ENCODE data around the gene GIMAP7. TPM values are rescaled to one million over a fixed set of nuclear protein-coding genes. Genes with fewer than 3 reads are reported as not detected.

Gene GIMAP7
- total RNA-seq, 1 donor from 2014 or later = not detected

DNA sequence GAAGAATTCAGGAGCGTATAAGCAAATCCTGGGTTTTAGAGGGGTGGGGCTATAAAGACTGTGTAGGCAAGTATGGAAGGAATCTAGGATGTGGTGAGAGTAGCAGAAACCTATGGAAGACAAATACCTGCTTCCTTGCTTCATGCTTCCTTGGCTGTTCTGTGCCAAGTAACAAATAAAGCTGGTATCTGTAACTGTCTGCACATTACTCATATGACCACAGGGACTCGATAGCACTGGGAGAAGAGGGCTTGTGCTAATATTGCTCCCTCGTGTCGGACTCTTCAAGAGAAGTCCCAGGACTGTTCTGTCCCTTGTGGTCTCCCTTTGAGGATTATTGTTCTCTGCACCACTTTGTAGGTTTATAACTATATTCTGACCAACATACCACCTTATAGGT lies 11.5 kb upstream of the GIMAP7 start:
- DNase-seq (ENCODE audit: low spot score) = no peak
- no peak overlapping the region for H2AFZ ChIP-seq (replicated peaks)
- H3K4me1 ChIP-seq = no peaks in the 10 kb centered on the region
- H3K4me3 ChIP-seq = no peak overlapping the region
- Mint-ChIP-seq H3K27ac (no peak overlapping the region), H3K4me3 (no peak overlapping the region), H3K9me3 (peaks cover 14% of the 10 kb centered on the region), H3K27me3 (ENCODE audit: insufficient read depth, low read depth) (peaks cover 2% of the 10 kb centered on the region), H3K36me3 (no peaks in the 10 kb centered on the region), H3K4me1 (no peaks in the 10 kb centered on the region)
- no peaks in the 10 kb centered on the region for H3K27me3 ChIP-seq
- TF ChIP-seq EZH2 (IDR thresholded peaks at IDR 0.05) (no peak), EZH2phosphoT487 (IDR thresholded peaks at IDR 0.05) (no peak)
- TF ChIP-seq, protein P1, sequence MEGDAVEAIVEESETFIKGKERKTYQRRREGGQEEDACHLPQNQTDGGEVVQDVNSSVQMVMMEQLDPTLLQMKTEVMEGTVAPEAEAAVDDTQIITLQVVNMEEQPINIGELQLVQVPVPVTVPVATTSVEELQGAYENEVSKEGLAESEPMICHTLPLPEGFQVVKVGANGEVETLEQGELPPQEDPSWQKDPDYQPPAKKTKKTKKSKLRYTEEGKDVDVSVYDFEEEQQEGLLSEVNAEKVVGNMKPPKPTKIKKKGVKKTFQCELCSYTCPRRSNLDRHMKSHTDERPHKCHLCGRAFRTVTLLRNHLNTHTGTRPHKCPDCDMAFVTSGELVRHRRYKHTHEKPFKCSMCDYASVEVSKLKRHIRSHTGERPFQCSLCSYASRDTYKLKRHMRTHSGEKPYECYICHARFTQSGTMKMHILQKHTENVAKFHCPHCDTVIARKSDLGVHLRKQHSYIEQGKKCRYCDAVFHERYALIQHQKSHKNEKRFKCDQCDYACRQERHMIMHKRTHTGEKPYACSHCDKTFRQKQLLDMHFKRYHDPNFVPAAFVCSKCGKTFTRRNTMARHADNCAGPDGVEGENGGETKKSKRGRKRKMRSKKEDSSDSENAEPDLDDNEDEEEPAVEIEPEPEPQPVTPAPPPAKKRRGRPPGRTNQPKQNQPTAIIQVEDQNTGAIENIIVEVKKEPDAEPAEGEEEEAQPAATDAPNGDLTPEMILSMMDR (IDR thresholded peaks at IDR 0.05) = no peak
- no peaks in the 10 kb centered on the region for H3K9me3 ChIP-seq (ENCODE audit: low read depth)
- no peak overlapping the region for H3K9ac ChIP-seq
- H3K4me2 ChIP-seq = no peak overlapping the region
- H3K36me3 ChIP-seq = no peaks in the 10 kb centered on the region
- no peaks in the 10 kb centered on the region for H3F3A ChIP-seq (ENCODE audit: low read depth)
- no peaks in the 10 kb centered on the region for H4K20me1 ChIP-seq (ENCODE audit: low read depth)
- H3K79me2 ChIP-seq (ENCODE audit: low read depth) = no peaks in the 10 kb centered on the region
- no peak overlapping the region for H3K27ac ChIP-seq

DNA sequence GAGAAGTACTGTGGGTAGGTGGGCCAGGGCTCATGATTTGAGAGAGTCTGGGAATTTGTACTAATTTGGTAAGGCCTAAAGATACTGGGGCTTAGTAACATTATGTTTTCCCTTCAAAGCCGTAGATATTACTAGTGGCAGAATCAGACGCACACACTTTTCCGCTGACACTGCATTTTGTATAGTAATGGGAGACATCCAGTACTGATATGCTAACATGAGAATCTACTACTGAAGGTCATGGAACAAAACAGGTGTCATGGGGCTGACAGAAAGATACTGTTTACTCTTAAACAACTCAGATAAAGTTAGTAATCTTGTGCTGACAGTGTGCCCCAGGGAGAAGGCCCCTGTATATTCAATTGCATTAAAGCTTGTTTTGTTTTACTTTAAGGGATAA lies 11.1 kb upstream of the GIMAP7 start:
- Histone ChIP-seq H3K9ac (no peak overlapping the region), H2AFZ (replicated peaks) (no peak overlapping the region), H3K4me1 (no peaks in the 10 kb centered on the region), H3K27ac (no peak overlapping the region), H3K9me3 (ENCODE audit: low read depth) (no peaks in the 10 kb centered on the region), H3K4me2 (no peak overlapping the region), H3F3A (ENCODE audit: low read depth) (no peaks in the 10 kb centered on the region), H3K27me3 (no peaks in the 10 kb centered on the region), H3K79me2 (ENCODE audit: low read depth) (no peaks in the 10 kb centered on the region), H3K4me3 (no peak overlapping the region), H4K20me1 (ENCODE audit: low read depth) (no peaks in the 10 kb centered on the region), H3K36me3 (no peaks in the 10 kb centered on the region)
- H3K27ac Mint-ChIP-seq = no peak overlapping the region
- H3K4me1 Mint-ChIP-seq = no peaks in the 10 kb centered on the region
- H3K36me3 Mint-ChIP-seq = no peaks in the 10 kb centered on the region
- TF ChIP-seq, protein P1 (IDR thresholded peaks at IDR 0.05) = no peak
- TF ChIP-seq EZH2 (IDR thresholded peaks at IDR 0.05) (no peak), EZH2phosphoT487 (IDR thresholded peaks at IDR 0.05) (no peak)
- H3K9me3 Mint-ChIP-seq = peaks cover 14% of the 10 kb centered on the region
- no peak overlapping the region for H3K4me3 Mint-ChIP-seq
- no peak for DNase-seq (ENCODE audit: low spot score)
- H3K27me3 Mint-ChIP-seq (ENCODE audit: insufficient read depth, low read depth) = peaks cover under 1% of the 10 kb centered on the region

DNA sequence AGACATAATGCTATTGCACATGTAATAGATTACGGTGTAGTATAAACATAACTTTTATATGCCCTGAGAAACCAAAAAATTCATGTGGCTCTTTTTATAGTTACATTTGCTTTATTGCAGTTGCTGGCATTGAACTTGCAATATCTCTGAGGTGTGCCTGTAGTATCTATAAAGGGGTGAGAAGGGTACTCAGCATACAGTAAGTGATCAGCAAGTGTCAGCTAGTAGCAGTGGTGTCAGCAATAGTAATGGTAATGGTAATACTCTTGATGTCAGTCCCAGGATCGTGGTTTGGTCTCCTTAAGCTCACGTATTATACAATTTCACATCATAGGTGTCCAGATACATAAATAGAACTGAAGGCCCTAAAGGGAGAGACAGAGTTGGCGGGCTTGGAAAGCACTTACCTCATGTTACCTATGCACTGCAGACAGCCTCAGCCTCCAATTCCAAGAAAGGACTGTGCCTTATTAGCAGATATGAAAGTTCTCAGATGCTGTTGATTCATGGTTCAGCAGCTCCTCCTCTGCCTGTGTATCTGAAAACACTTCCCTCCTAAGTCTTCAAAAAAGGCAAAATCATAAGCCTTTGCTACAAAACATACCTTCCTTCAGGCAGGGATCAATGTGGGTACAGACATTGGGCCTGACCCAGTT lies 6.6 kb upstream of the GIMAP7 start:
- no peaks in the 10 kb centered on the region for H3K4me1 Mint-ChIP-seq
- no peaks in the 10 kb centered on the region for H4K20me1 ChIP-seq (ENCODE audit: low read depth)
- H3K9me3 ChIP-seq (ENCODE audit: low read depth) = no peaks in the 10 kb centered on the region
- no peak for TF ChIP-seq EZH2phosphoT487 (IDR thresholded peaks at IDR 0.05)
- no peak for TF ChIP-seq EZH2 (IDR thresholded peaks at IDR 0.05)
- TF ChIP-seq, protein P1 (IDR thresholded peaks at IDR 0.05) = no peak
- no peaks in the 10 kb centered on the region for H3F3A ChIP-seq (ENCODE audit: low read depth)
- no peak overlapping the region for H3K9ac ChIP-seq
- no peaks in the 10 kb centered on the region for H3K4me1 ChIP-seq
- H3K79me2 ChIP-seq (ENCODE audit: low read depth) = no peaks in the 10 kb centered on the region
- no peak overlapping the region for H3K4me3 ChIP-seq
- peaks cover 2% of the 10 kb centered on the region for H3K9me3 Mint-ChIP-seq
- no peak overlapping the region for H3K27ac ChIP-seq
- no peak for DNase-seq (ENCODE audit: low spot score)
- no peak overlapping the region for H3K4me3 Mint-ChIP-seq
- no peak overlapping the region for H3K27ac Mint-ChIP-seq
- no peaks in the 10 kb centered on the region for H3K27me3 ChIP-seq
- no peak overlapping the region for H3K4me2 ChIP-seq
- H3K27me3 Mint-ChIP-seq (ENCODE audit: insufficient read depth, low read depth) = peaks cover 5% of the 10 kb centered on the region
- H3K36me3 Mint-ChIP-seq = no peaks in the 10 kb centered on the region
- no peak overlapping the region for H2AFZ ChIP-seq (replicated peaks)
- H3K36me3 ChIP-seq = no peaks in the 10 kb centered on the region

Data from neural progenitor cell (in vitro differentiated cells).